NCI-H460 (cell line): ENCODE measurements around the gene NRG2. TPM values are rescaled to one million over a fixed set of nuclear protein-coding genes. Genes with fewer than 3 reads are reported as not detected.

ENCODE experiments used
- DNase-seq: peaks from one replicate; pipeline ENCODE4 v3.0.0-alpha.2; 2016; ENCODE audit warnings: low read depth; ENCODE audit errors: extremely low read depth
- total RNA-seq: library from RNA; depleted of rRNA; stranded (reverse); fragments of >200 nt; shearing (Covaris generic); gene quantifications from 2 replicates; pipeline ENCODE4 v1.2.3, GENCODE V29; 2014

Gene NRG2
- total RNA-seq, 1 experiment from 2014 or later, result 3.9 TPM

GRCh38 chr5:140013536-140013935, 29.6 kb downstream of the NRG2 start:
- no peak for DNase-seq

DNA sequence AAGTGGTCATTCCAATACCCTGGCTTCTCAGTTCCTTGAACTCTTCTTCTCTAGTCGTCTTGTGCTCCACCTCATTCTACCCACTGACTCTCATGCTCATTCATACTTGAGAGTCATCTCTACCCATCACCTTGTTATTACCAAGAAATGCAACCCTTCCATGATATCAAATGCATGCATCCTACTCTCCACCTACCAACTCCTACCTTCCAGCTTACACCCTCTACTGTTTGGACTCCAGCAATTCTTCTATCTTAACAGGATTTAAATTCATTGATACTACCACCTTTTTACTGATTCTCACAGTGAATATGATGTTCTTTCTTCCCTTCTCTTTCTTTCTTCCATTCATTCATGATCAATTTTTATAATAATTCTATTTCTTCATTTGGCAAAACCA, 30.7 kb downstream of the NRG2 start:
- DNase-seq, result no peak

- DNase-seq, result no peak
These were observed 31.7 kb downstream of the NRG2 start for GRCh38 chr5:140011297-140011802.

DNA sequence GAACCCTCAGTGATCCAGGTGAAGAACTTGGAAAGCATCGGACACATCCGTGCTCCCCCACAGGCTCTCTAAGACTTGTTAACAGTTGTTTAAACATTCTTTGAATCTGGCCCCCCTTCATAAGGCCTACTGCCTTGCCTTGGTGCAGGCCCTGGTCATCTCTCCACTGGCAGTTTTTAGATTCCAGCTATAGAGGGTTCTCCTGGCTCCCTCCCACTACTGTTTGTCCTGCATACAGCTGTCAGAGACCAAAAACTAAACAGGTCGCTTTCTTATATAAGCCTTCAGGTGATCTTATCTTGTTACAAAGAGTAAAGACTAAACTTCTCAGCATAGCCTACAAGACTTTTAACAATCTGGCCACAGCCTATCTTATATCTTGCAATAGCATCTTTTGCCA, 32.3 kb downstream of the NRG2 start:
- DNase-seq, result no peak

- no peak for DNase-seq
These were observed 35.8 kb downstream of the NRG2 start for GRCh38 chr5:140007311-140007710.

DNA sequence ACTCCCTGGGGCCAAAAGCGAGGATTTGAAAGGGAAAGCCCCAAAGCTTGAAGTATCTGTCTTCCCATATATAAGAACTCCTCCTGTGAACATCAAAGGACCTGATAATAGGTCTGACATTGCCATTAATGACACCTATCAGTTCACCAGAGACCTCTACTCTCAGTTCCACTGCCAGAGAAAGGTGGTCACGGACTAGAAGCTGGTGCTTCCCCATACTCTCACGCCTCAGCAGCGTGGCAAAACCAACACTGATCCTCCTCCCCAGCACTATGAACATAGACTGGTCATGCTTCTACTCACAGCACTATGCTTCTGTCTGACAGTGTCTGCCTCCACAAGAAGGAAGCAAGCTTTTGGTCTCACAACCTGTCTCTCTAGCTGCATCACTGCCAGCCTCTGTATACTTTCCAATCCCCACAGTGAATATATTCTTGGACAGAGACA, 37.9 kb downstream of the NRG2 start:
- DNase-seq, result no peak

- no peak for DNase-seq
These were observed 38.9 kb downstream of the NRG2 start for GRCh38 chr5:140004174-140004573.

GRCh38 chr5:140003519-140003918, 39.6 kb downstream of the NRG2 start:
- DNase-seq, result no peak

GRCh38 chr5:140000332-140000731, 42.8 kb downstream of the NRG2 start:
- no peak for DNase-seq

DNA sequence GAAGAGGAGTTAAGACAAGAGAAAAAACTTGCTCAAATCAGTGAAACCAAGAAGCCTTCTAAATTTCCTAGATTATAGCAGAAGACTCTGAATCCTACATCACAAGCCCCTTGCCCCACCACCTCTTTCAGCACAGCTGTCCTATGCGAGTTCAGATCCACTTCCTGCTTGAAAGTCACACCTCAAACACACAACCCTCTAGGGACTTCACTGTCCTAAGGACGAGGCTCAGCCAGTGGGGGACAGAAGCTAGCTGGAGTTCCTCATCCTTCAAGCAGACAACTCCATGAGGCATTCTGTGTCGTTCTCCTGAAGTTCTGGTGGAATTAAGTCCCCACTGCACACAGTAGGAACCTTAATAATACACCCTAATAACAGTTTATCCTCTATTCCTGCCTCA, 44.3 kb downstream of the NRG2 start:
- no peak for DNase-seq

GRCh38 chr5:139997276-139997675, 45.8 kb downstream of the NRG2 start:
- DNase-seq, result no peak

GRCh38 chr5:139995929-139996328, 47.2 kb downstream of the NRG2 start:
- DNase-seq, result no peak

DNA sequence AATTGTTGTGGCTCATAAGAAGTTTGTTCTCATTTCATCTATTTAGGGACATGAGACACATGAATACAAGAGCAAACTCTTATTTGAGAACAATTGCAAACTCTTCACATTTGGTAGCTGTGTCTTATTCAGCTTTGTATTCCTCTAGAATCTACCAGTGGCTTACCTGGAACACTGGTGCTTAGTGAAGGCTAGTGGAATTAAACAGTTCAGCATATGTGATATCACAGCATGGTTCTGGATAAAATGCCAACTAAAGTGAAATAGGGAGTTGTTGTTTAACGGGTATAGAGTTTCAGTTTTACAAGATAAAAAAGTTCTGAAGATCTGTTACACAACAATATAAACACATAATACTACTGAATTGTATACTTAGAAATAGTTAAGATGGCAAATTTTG, 48.9 kb downstream of the NRG2 start:
- DNase-seq, result no peak

DNA sequence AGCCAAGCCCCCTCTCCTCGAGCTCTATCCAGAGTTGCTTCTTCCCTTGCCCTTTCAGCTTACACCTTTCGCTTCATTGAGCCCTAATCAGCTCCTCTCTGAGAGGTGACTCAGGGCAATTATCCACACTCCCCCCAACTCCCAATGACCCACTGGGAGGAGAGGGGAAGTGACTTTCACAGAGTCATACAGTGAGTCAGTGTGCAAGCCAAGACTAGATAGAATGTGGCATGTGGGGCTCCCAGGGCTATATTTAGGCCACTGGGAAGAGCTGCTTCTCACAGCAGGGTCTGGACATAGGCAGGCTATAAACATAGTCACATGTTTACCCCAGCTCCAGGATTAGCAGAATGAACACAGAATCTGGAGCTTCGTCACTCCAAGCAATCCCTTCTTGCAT, 57.4 kb downstream of the NRG2 start:
- peak; percentile 77 for DNase-seq

GRCh38 chr5:139985290-139985689, 57.8 kb downstream of the NRG2 start:
- DNase-seq, result no peak

GRCh38 chr5:139984816-139985215, 58.3 kb downstream of the NRG2 start:
- DNase-seq, result no peak

- DNase-seq, result no peak
These were observed 60.2 kb downstream of the NRG2 start for GRCh38 chr5:139982975-139983240.

DNA sequence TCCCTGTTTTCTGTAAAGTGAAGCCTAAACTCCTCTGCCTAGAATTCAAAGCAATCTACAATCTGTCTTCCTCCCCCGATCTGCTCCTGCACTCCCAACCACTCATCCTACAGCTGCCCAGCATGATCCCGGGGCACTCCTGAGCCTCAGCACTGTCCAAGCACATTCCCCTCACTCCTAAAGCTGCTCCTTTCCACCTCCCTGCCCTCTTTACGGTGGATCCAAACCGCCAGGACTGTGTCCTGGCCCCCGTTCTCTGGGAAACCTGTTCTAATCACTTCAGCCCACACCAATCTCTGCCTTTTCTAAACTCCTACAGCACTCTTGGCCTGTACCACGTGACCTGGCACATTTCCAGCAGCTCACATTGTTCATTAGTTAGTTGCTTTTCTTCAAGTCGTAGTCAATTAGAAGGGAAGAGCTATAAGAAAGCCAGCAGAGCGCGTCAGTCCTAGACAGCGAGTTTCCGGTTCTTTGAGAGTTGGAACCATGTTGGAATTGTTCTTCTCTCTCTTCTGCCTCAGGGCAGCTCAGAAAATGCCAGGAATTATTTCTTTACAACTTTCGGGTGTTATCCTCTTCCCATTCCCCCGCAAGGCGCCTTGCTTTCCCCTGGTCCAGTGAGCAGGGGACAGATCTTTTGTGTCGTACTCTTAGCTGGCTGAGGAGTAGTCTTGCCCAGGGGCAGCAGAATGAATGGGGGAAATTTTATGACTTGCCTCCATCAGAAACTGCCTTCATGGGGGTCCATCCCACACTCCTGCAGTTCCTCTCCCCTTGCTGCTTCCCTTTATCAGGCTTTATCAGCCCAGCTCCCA, 60.7 kb downstream of the NRG2 start:
- DNase-seq, result no peak

GRCh38 chr5:139980765-139981164, 62.3 kb downstream of the NRG2 start:
- DNase-seq, result no peak

GRCh38 chr5:139979943-139980342, 63.2 kb downstream of the NRG2 start:
- DNase-seq, result no peak

- no peak for DNase-seq
These were observed 63.6 kb downstream of the NRG2 start for GRCh38 chr5:139979518-139979917.

DNA sequence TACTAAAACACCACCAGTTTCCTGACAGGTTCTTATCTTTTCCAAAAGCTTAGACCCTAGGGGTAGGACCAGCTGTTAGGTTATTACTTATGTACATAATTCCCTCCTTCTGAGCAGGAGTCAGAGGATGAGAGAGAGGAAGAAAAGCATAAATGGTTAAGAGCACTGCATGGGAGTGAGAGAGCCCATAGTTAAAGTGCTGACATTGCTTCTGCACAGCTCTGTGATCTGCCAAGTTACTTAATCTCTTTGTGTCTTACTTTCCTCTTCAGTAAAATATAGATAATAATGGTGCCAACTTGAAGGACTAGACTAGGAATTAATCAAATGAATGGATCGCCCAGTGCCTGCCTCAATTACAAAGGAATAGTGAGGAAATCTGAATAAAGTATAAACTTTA, 66.4 kb downstream of the NRG2 start:
- no peak for DNase-seq

GRCh38 chr5:139975942-139976341, 67.2 kb downstream of the NRG2 start:
- no peak for DNase-seq
